ENCODE data around the gene SOX11. TPM values are rescaled to one million over a fixed set of nuclear protein-coding genes. Genes with fewer than 3 reads are reported as not detected.

The SOX11 gene
- total RNA-seq, 6 experiments from 2014 or later, result not detected

GRCh38 chr2:5722236-5722635 lies 30.1 kb downstream of the SOX11 start:
- 56% methylated on average over 5 of the region's 5 CpGs for WGBS (ENCODE audit: insufficient coverage, low coverage, low lambda C conversion rate, missing lambda C conversion rate)
- Histone ChIP-seq H3K27ac (no peak overlapping the region), H3K36me3 (no peaks in the 10 kb centered on the region), H3K27me3 (peaks cover 0 to 3% of the 10 kb centered on the region in 2 donors), H3K4me1 (no peaks in the 10 kb centered on the region), H3K9me3 (no peaks in the 10 kb centered on the region), H3K4me3 (no peak overlapping the region)
- TF ChIP-seq POLR2A (IDR thresholded peaks at IDR 0.05), result no peak
- TF ChIP-seq CTCF (IDR thresholded peaks at IDR 0.05), result no peak
- intact Hi-C loops (cut with DNase I), result no loop called here
- DNase-seq (no peak), ATAC-seq (no peak)

- H3K4me1 ChIP-seq, result no peaks in the 10 kb centered on the region
- ATAC-seq, result no peak
- TF ChIP-seq CTCF (IDR thresholded peaks at IDR 0.05) (no peak), POLR2A (IDR thresholded peaks at IDR 0.05) (no peak)
- H3K27me3 ChIP-seq, result no peaks in the 10 kb centered on the region
- no peak overlapping the region for H3K27ac ChIP-seq
- 59% methylated on average over 10 of the region's 17 CpGs for WGBS (ENCODE audit: insufficient coverage, low coverage, low lambda C conversion rate, missing lambda C conversion rate)
- intact Hi-C loops (cut with DNase I), result no loop called here
- H3K36me3 ChIP-seq, result no peaks in the 10 kb centered on the region
- no peak overlapping the region for H3K4me3 ChIP-seq
- no peak for DNase-seq
- no peaks in the 10 kb centered on the region for H3K9me3 ChIP-seq
Observed at GRCh38 chr2:5723791-5724735, 31.9 kb downstream of the SOX11 start.

- Histone ChIP-seq H3K27me3 (no peaks in the 10 kb centered on the region), H3K27ac (no peak overlapping the region), H3K4me1 (no peaks in the 10 kb centered on the region), H3K9me3 (no peaks in the 10 kb centered on the region), H3K4me3 (no peak overlapping the region), H3K36me3 (no peaks in the 10 kb centered on the region)
- intact Hi-C loops (cut with DNase I), result no loop called here
- TF ChIP-seq CTCF (IDR thresholded peaks at IDR 0.05) (no peak), POLR2A (IDR thresholded peaks at IDR 0.05) (no peak)
- ATAC-seq, result no peak
- WGBS (ENCODE audit: insufficient coverage, low coverage, low lambda C conversion rate, missing lambda C conversion rate), result no CpG with 5 or more reads among the region's 1 CpG
- DNase-seq, result no peak
Observed at GRCh38 chr2:5725072-5725471, 32.9 kb downstream of the SOX11 start.

- TF ChIP-seq CTCF (IDR thresholded peaks at IDR 0.05), result no peak
- no peak for TF ChIP-seq POLR2A (IDR thresholded peaks at IDR 0.05)
- DNase-seq, result no peak
- no peaks in the 10 kb centered on the region for H3K9me3 ChIP-seq
- no peak overlapping the region for H3K27ac ChIP-seq
- no peaks in the 10 kb centered on the region for H3K36me3 ChIP-seq
- intact Hi-C loops (cut with DNase I), result no loop called here
- ATAC-seq, result peak in 1 of 4 donors; percentile 17
- no peaks in the 10 kb centered on the region for H3K27me3 ChIP-seq
- WGBS (ENCODE audit: insufficient coverage, low coverage, low lambda C conversion rate, missing lambda C conversion rate), result 15% methylated on average over 20 of the region's 23 CpGs
- H3K4me1 ChIP-seq, result no peaks in the 10 kb centered on the region
- no peak overlapping the region for H3K4me3 ChIP-seq
Observed at GRCh38 chr2:5725794-5726463, 33.7 kb downstream of the SOX11 start.

Measured in right lobe of liver (tissue), 6 donors.